ENCODE results near the gene XAF1. TPM values are rescaled to one million over a fixed set of nuclear protein-coding genes. Genes with fewer than 3 reads are reported as not detected.
"Not testable (repeated sequence)": the region's sequence is repeated elsewhere in the genome, so short reads cannot be mapped to it uniquely, and the experiment has no call there.

XAF1 gene
- 10 to 100 TPM; 13.0 to 34.0 TPM for total RNA-seq
- long read RNA-seq, partial matches to known transcripts = 0 of 5 reads
- long read RNA-seq, other reads (novel, unspliced or antisense) = 4 of 5 reads

- peak; percentile 87 for ATAC-seq
- intact Hi-C loops (cut with DNase I, micrococcal nuclease) = no loop called here
- DNase-seq = peak; percentile 50 to 56
Measured at GRCh38 chr17:6755731-6756184, at the start of gene XAF1. Gene XAF1 (plus strand): TSS chr17:6756046. CDS start chr17:6756079, 33 bp downstream.

GRCh38 chr17:6706499-6706898, 49.3 kb upstream of the XAF1 start:
- no peak for ATAC-seq
- intact Hi-C loops (cut with DNase I, micrococcal nuclease) = loop anchor here in 1 of 2 donors (10.0 kb wide), 1 partner anchor 58 kb away; no protein-coding TSS in a partner anchor
- DNase-seq = no peak

GRCh38 chr17:6706996-6707395, 48.9 kb upstream of the XAF1 start:
- DNase-seq = no peak
- no peak for ATAC-seq
- intact Hi-C loops (cut with DNase I, micrococcal nuclease) = loop anchor here in 1 of 2 donors (10.0 kb wide), 1 partner anchor 58 kb away; no protein-coding TSS in a partner anchor

- intact Hi-C loops (cut with DNase I, micrococcal nuclease) = loop anchor here in 1 of 2 donors (10.0 kb wide), 1 partner anchor 56 kb away; no protein-coding TSS in a partner anchor
- no peak for DNase-seq
- no peak for ATAC-seq
Measured at GRCh38 chr17:6708357-6708961, 47.4 kb upstream of the XAF1 start.

GRCh38 chr17:6710317-6710716, 45.5 kb upstream of the XAF1 start:
- DNase-seq (no peak), ATAC-seq (no peak)
- intact Hi-C loops (cut with DNase I, micrococcal nuclease) = no loop called here

GRCh38 chr17:6711081-6711674, 44.7 kb upstream of the XAF1 start:
- no peak for ATAC-seq
- DNase-seq = no peak
- intact Hi-C loops (cut with DNase I, micrococcal nuclease) = no loop called here

GRCh38 chr17:6711681-6712057, 44.2 kb upstream of the XAF1 start:
- DNase-seq (no peak), ATAC-seq (no peak)
- intact Hi-C loops (cut with DNase I, micrococcal nuclease) = no loop called here

GRCh38 chr17:6712058-6712853, 43.6 kb upstream of the XAF1 start:
- ATAC-seq (no peak), DNase-seq (no peak)
- intact Hi-C loops (cut with DNase I, micrococcal nuclease) = no loop called here

GRCh38 chr17:6712854-6713129, 43.1 kb upstream of the XAF1 start:
- DNase-seq = no peak
- intact Hi-C loops (cut with DNase I, micrococcal nuclease) = no loop called here
- ATAC-seq = no peak

- no peak for DNase-seq
- ATAC-seq = no peak
- intact Hi-C loops (cut with DNase I, micrococcal nuclease) = no loop called here
Measured at GRCh38 chr17:6713130-6713917, 42.5 kb upstream of the XAF1 start, which contains the start of gene SLC13A5. Gene SLC13A5 (minus strand): TSS chr17:6713369. CDS start chr17:6713333, 36 bp downstream.

- intact Hi-C loops (cut with DNase I, micrococcal nuclease) = no loop called here
- ATAC-seq (no peak), DNase-seq (no peak)
Measured at GRCh38 chr17:6713918-6714271, 42.0 kb upstream of the XAF1 start.

GRCh38 chr17:6714315-6714874, 41.5 kb upstream of the XAF1 start:
- no peak for ATAC-seq
- intact Hi-C loops (cut with DNase I, micrococcal nuclease) = no loop called here
- DNase-seq = no peak

- ATAC-seq = no peak
Measured at GRCh38 chr17:6716736-6717135, 39.1 kb upstream of the XAF1 start.

GRCh38 chr17:6721744-6722143, 34.1 kb upstream of the XAF1 start:
- intact Hi-C loops (cut with DNase I, micrococcal nuclease) = no loop called here
- DNase-seq = no peak
- ATAC-seq = no peak

More at GRCh38 chr17:6716736-6717135, 39.1 kb upstream of the XAF1 start:
- DNase-seq = no peak
- intact Hi-C loops (cut with DNase I, micrococcal nuclease) = no loop called here

GRCh38 chr17:6724009-6724408, 31.8 kb upstream of the XAF1 start:
- intact Hi-C loops (cut with DNase I, micrococcal nuclease) = no loop called here
- ATAC-seq (no peak), DNase-seq (no peak)

GRCh38 chr17:6729531-6729930, 26.3 kb upstream of the XAF1 start:
- intact Hi-C loops (cut with DNase I, micrococcal nuclease) = no loop called here
- ATAC-seq = no peak
- DNase-seq = no peak

- ATAC-seq; intact Hi-C loops (cut with DNase I, micrococcal nuclease); DNase-seq: not testable (repeated sequence)
Measured at GRCh38 chr17:6746665-6747064, 9.2 kb upstream of the XAF1 start.

GRCh38 chr17:6748617-6749016, 7.2 kb upstream of the XAF1 start:
- DNase-seq (no peak), ATAC-seq (no peak)

GRCh38 chr17:6749519-6749918, 6.3 kb upstream of the XAF1 start:
- DNase-seq (no peak), ATAC-seq (no peak)
- intact Hi-C loops (cut with DNase I, micrococcal nuclease) = no loop called here

More at GRCh38 chr17:6748617-6749016, 7.2 kb upstream of the XAF1 start:
- intact Hi-C loops (cut with DNase I, micrococcal nuclease) = no loop called here
